Embryonic facial prominence (tissue), 1 donor: Measurements from ENCODE around the gene CLEC17A.
"Not testable (repeated sequence)": the region's sequence is repeated elsewhere in the genome, so short reads cannot be mapped to it uniquely, and the experiment has no call there.

Source experiments
- DNase-seq: peaks from one replicate; pipeline ENCODE4 v3.0.0-alpha.2; 2016; ENCODE audit errors: extremely low spot score

CLEC17A gene

GRCh38 chr19:14582894-14583340 lies at the start of gene CLEC17A:
CLEC17A (plus strand) TSS chr19:14583084; CDS start chr19:14583161, 77 bp downstream.
- no peak for DNase-seq

DNA sequence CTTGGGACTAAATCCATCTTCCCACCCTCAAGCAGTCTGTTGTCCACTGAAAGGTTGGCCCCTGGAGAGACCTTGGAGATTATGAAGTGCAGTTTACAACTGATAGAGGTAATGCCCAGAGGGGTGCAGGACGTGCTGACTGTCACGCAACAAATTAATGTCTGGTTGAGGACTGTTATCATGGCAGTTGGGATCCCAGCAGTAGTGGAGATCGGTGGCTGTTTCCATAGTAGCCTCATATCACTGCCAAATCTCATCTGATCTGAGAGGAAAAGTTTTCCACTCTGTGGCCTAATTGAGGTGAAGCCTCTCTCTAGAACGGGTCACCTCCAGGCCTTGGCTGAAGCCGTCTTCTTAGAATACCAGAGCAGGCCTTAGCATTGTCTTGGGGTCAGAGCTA lies 49.4 kb upstream of the CLEC17A start:
- no peak for DNase-seq

DNA sequence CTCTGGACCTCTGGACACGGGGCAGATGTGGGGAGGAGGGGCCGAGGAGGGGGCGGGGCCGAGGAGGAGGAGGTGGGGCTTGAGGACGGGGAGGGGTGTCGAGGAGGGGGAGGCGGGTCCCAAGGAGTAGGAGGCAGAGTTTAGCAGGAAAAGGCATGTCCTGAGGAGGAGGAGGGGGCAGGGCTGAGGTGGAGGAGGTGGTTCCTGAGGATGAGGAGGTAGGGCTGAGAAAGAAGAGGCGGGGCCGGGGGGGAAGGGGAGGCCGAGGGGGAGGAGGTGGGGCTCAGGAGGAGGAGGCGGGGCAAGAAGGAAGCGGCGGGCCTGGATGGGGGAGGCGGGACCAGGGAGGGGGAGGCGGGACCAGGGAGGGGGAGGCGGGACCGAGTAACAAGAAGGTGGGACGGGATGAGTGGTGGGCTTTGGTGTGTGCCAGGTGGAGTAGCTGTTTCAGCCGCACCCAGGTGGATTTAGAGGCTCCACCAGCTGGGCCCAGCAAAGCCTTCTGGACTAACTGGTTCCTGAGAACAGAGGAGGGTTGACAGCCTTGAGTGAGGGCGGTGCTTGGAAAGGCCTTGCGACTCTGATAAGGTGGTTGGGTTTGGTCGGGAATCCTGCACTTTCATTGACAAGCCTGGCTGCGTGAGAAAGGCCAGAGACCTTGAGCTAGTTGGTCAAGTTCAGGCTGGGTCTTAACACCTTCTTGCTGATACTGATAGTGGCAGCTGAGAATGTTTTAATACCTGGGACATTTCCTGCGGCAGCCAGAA lies 45.8 kb upstream of the CLEC17A start:
- DNase-seq: peak; percentile 38

- DNase-seq: no peak
Observed at GRCh38 chr19:14540741-14541525, 42.0 kb upstream of the CLEC17A start.

- DNase-seq: not testable (repeated sequence)
Observed at GRCh38 chr19:14541979-14542378, 40.9 kb upstream of the CLEC17A start.

DNA sequence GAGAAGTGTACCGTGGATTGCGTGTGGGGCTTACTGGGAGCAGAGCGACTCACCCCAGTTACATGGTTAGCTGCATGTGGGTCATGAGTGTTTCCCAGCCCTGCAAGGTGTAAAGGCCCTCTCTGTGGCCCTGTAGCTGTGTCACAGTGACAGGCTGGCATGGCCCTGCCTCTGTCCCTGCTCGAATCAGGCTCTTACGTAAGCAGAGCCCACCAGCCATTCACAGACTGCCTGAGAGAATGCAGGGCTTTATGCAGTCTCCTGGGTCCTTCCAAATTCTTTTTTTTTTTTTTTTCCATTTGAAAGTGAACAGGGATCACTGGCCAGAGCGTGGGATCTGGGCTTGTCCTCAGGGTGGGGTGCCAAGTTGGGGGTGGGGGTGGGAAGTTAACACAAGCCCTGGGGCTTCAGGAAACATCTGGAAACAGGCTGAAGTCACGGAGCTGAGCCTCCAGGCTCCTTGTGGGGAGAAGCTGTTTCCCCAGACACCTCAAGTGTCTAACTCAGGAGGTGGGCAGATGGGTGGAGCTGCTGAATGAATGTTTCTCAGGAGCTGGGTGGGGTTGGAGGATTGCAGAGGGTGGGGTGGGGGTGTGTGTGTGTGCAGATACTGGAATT lies 40.1 kb upstream of the CLEC17A start:
- DNase-seq: no peak

GRCh38 chr19:14544047-14544446 lies 38.8 kb upstream of the CLEC17A start:
- DNase-seq: no peak

DNA sequence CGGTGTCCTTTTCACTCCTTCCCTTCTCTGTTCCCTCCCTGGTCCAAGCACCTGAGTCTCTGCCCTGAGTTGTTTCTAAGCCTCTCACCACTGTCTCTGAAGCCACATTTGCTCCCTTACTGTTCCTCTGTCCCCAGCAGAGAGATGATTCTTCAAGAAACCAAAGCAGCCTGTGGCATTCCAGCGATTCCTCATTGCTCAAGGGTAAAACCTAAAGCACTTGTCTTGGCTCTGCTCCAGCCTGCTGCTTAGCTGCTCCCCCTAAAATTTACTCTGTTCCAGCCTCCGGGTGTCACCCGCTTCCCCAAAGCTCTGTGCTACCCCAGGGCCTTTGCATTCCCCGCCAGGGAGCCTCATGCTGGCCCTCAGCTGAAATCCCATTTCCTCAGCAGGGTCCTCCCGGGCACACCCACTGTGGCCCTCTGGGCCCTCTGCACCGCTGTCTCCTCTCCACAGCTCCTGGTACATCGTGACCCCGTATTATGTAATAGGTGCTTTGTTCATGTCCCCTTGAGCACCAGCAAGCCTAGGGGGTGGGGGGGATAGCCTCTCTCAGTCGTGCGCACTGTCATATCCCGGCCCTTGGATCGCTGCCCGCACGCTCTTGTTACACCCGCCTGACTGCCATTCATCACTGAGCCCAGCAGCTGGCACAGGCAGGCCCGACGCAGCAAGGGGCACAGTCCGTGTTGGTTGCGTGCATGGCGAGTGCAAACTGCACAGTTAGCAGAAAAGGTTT lies 37.7 kb upstream of the CLEC17A start:
- DNase-seq: no peak

DNA sequence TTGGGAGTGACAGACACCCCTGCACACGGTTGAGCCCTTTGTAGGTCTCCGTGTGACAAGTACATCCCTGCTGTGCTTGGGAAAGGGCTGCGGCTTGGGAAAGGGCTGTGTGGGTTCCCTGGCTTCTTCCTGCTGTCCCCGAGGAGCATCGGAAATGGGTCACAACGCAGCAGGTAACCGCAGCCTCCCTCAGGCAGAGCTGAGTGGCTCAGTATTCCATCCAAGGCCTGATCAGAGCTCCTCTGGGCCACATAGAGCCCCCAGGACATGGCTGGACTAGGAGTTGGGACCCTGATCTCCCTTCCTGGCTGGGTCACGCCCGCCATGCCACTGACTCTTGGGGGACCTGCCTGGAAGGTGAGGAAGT lies 37.2 kb upstream of the CLEC17A start:
- DNase-seq: no peak

- no peak for DNase-seq
Observed at GRCh38 chr19:14550201-14550754, 32.6 kb upstream of the CLEC17A start.

DNA sequence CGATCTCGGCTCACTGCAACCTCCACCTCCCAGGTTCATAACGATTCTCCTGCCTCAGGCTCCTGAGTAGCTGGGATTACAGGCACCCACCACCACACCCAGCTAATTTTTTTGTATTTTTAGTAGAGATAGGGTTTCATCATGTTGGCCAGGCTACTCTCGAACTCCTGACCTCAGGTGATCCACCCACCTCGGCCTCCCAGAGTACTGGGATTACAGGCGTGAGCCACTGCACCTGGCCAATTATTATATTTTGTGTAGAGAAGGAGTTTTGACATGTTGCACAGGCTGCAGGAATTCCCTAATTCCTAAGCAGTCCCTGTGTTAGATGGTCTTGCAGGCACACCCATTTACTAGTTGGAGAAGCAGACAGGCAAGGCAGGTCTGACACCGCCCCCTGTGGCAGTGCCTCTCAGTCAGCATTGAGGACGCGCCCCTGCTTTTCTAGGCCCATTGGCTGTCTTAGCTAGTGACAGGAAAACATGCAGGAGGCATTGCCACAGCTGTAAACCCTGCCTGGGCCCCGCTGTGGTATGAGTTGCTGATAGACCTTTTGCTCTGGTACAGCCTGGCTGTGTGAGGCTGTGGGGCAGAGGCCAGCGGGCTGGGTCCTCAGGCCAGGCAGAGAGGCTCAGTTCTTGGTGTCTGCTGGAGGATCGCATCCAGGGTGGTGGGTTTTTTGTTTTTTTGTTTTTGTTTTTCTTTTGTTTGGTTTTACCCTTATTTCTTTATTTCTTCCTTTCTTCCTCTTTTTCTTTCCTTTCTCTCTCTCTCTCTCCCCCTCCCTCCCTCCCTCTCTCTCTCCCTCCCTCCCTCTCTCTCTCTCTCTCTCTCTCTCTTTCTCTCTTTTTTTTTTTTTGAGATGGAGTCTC lies 31.5 kb upstream of the CLEC17A start:
- peak; percentile 59 for DNase-seq

GRCh38 chr19:14552006-14552360 lies 30.9 kb upstream of the CLEC17A start:
- not testable (repeated sequence) for DNase-seq

DNA sequence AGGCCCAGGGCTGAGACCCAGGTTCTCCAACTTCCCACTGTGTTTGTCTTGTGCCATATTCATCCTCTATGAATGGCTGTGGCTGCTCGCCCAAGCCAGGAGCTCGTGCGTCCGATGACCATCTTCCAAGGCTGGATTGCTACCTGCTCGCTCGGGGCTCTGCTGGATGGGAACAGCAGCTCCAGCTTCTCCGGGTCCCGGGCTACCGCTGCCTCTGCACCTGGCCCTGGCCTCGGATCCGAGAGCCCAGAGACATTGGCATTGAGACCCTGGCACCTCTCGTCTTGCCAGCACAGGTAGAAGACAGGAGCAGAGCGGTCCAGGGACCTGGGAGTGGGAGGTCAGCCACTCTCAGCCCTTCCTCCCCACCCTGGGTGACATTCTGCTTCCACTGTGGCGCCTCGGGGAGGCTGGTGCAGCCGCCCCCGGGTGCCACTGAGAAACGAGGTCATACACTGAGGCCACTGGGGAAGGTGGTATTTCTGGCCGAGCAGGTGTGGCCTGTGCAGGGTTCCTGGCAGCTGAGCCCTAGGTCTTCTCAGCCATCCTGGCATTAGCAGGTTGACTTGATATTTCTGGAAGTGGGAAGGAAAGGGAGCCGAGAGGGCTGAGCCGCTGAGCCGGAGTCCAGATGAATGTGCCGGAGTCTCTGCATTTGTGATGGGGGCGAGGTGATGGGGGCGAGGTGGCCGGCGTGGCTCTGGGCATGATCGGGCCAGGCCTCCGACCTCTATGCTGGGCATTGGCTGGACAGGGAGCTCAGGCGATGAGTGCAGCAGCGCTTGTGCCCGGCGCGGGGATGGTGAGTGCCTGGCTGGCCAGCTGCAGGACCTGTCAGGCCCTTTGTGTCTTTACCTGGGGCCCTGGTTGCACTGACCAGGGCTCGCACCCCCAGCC lies 29.6 kb upstream of the CLEC17A start:
- DNase-seq: no peak

- DNase-seq: no peak
Observed at GRCh38 chr19:14553939-14554243, 29.0 kb upstream of the CLEC17A start.

DNA sequence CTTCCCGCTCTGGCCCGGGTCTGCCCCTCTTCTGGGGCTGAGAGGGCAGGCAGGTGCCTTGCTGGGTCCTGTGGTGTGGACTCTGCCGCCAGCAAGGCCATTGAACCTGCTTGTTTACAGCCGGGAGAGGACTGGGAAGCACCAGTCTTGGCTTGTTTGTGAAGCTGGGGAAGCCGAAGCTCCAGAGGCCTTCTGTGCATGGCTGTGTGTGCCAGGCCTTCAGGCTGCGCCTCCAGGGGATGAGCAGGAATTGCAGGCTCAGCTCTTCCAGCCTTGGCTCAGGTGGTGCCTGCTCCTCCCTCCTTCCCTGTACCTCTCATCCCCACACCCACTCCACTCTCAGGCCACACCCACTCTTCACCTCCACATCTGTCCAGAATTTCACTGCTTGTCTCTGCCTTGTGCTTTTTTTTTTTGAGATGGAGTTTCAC lies 28.5 kb upstream of the CLEC17A start:
- no peak for DNase-seq

- no peak for DNase-seq
Observed at GRCh38 chr19:14555918-14556661, 26.8 kb upstream of the CLEC17A start.

DNA sequence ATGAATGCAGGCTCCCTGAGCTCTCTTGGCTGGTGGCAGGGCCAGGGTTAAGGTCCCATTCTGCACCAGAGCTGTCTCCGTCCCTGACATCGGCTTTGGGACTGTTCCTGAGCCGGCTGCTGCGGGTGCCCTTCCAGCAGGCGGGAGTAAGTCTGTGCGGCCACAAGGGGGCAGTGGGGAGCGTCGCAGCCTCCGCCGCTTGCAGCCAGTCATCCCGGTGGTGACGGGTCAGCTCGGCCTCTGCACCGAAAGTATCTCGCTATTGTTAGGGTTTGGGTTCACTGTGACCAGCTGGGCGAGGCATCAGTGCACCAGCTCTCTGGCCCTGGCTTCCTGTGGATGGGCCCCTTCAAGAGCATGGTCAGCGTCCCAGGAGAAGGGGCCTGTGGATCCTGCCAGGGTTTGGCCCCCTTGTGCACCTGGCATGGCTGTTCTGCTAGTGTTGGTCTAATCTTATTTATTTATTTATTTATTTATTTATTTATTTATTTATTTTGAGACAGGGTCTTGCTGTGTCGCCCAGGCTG lies 26.2 kb upstream of the CLEC17A start:
- DNase-seq: no peak

- DNase-seq: no peak
Observed at GRCh38 chr19:14558370-14559066, 24.4 kb upstream of the CLEC17A start.
